Posterior cingulate gyrus (tissue), 11 donors: ENCODE results near the gene MARCHF10.
A peak's percentile ranks its signal among the peaks of the same experiment; 100 is the strongest.

ENCODE experiments used
- DNase-seq, 10 donors: peaks; one replicate each; pipeline versions ENCODE4 v3.0.0 to v3.0.0-alpha.2; 2020 to 2021; ENCODE audit warnings: mixed read lengths in 3 of 10
- intact Hi-C: fragments of 100-400 bp; cut with DNase I; formaldehyde crosslinking; loops from one replicate; pipeline ENCODE4 v1.15.1; 2023

The MARCHF10 gene

DNA sequence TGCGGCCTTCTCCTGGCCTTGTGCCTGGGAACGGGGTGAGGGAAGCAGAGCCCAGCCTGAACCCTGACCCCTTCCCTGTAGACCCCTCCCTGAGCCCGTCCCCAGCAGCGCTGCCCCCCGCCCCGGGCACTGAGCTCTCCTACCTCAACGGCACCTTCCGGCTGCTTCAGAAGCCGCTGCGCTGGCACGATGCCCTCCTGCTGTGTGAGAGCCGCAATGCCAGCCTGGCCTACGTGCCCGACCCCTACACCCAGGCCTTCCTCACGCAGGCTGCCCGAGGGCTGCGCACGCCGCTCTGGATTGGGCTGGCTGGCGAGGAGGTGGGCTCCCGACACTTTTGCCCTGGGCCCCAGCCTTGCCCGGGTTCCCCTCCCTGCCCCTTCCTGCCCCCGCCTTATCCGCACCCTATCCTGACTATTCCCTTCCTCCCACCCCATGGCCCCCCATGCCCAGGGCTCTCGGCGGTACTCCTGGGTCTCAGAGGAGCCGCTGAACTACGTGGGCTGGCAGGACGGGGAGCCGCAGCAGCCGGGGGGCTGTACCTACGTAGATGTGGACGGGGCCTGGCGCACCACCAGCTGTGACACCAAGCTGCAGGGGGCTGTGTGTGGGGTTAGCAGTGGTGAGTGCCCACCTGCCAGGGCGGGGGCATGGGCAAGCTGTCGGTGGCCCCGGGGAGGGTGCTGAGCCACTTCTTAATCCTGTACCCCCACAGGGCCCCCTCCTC is 118.5 kb downstream of the MARCHF10 start:
- intact Hi-C loops: no loop called here
- peak in 2 of 10 donors; percentile 37 to 83 for DNase-seq

DNA sequence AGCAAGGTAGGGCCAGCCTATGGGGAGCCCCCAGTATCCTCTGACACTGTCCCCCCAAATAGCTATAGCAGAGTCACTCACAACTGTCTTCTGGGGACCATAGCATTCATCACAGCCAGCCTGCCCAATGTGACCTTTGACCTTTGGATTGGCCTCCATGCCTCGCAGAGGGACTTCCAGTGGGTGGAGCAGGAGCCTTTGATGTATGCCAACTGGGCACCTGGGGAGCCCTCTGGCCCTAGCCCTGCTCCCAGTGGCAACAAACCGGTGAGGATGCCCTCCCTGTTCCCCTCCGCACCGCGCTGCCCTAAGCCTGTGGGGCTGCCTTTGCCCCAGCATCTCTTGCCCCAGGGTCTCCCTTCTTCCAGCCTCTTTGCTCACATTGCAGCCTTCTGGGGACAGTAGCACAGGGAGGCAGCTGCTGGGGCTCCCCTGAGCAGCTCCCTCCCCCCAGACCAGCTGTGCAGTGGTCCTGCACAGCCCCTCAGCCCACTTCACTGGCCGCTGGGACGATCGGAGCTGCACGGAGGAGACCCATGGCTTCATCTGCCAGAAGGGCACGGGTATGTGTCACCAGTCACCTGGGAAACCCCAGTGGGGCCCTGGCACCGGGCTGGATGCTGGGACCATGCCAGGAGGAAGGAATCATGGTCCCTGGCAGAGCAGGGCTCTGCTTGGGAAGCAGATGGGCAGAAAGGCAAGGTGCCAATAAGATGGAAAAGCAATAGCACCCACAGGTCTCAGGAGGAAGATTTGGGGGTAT is 119.5 kb downstream of the MARCHF10 start:
- peak in 2 of 10 donors; percentile 62 to 76 for DNase-seq
- intact Hi-C loops: no loop called here

DNA sequence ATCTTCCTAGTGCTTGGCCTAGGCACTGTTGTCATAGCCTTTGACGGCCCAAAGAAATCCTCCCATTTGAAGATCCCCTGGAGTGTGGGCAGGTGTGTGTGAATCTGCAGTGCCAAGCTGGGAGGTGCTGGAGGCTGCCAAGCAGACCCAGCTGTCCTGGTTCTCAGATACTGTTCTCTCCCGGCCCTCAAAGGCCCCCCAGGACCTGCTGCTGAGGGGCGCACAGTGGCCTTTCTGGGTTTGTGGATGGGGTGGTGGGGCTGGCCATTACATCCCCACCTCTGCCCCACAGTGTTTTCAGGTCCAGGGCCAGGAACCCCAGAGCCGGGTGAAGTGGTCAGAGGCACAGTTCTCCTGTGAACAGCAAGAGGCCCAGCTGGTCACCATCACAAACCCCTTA is 120.1 kb downstream of the MARCHF10 start:
- peak in 2 of 10 donors; percentile 38 to 55 for DNase-seq
- intact Hi-C loops: no loop called here

DNA sequence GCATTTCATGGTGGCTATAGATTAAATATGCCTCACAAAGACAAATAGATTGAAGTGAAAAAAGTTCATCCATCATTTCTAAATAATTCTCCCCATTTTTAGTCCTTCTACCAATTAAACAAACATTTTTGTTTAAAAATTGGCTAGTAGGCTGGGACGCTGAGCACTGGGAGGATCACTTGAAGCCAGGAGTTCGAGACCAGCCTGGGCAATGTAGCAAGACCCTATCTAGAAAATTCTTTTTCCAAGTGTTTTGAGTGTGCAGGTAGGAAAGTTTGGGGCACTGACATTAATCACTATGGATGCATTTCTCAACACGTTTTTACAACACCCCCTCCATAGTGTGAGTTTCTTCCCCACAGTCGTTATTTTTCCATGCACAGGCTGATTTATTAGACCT is 123.9 kb downstream of the MARCHF10 start:
- DNase-seq: peak in 1 of 10 donors; percentile 18
- intact Hi-C loops: no loop called here

DNA sequence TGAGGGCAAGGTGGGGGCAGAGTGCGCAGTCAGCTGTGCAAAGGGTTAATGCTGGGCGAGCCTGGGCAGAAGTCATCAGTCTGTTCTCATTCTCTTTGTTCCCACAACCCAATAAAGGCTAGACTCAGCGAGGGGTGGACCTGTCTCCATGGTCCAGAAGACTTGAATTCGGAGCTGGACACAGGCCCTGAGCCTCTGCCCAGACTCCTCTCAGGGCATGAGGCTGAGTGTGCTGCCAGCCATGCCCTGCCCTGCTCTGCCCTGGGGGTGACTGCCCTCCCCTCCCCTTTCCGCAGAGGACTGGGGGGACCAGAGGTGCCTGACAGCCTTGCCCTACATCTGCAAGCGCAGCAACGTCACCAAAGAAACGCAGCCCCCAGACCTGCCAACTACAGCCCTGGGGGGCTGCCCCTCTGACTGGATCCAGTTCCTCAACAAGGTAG is 126.2 kb downstream of the MARCHF10 start:
- intact Hi-C loops: no loop called here
- peak in 3 of 10 donors; percentile 73 to 86 (median 75) for DNase-seq

DNA sequence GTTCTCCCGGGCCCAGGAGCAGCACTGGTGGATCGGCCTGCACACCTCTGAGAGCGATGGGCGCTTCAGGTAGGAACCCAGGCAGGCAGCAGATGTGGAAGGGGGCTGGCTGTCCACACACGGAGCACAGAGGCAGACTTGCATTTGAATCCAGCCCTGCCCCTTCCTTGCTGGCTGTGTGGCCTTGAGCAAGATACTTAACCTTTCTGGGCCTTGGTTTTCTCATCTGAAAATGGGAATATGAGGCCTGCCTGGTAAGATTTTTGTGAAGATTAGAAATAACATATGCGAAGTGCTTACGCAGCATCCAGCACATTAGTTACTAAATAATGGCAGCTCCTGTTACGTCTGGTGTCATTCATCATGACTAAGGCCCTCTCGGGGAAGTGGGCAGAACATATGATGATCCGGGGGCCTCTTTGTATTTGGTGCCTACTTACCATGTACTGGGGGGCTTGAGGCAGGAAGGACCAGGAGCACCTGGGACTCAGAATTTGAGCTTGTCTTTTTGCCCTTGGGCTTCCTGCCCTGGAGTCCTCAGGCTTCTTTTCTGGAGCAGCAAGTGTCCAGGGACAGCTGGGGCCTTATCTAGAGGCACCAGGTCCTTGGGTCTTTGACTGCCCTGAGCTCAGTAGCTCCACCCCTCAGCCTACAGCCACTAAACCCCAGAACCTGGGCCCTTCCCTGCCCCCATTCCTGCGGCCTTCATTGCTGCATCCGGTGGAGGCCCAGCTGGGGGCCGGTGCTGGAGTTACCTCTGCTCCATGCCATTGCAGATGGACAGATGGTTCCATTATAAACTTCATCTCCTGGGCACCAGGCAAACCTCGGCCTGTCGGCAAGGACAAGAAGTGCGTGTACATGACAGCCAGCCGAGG is 126.8 kb downstream of the MARCHF10 start:
- DNase-seq: peak in 2 of 10 donors; percentile 5 to 66
- intact Hi-C loops: no loop called here

DNA sequence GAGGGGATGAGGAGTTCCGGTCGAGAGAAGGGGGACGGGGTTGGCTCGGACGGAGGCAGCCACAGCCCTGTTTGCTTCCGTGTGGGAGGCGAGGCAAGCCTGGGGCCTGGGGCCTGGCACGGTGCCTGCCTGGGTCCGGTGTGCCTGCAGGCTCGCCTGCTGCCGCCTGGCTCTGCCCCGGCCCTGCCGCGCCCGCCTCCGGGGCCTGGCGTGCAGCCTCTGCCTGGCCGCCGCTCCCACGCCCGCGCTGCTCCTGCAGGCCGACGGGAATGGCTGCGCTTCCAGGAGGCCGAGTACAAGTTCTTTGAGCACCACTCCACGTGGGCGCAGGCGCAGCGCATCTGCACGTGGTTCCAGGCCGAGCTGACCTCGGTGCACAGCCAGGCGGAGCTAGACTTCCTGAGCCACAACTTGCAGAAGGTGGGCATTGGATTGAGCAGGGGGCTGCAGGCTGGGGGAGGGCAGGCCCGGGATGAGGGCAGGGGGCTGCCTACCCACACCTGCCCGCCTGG is 127.5 kb downstream of the MARCHF10 start:
- intact Hi-C loops: no loop called here
- DNase-seq: peak in 6 of 10 donors; percentile 23 to 92 (median 68)

DNA sequence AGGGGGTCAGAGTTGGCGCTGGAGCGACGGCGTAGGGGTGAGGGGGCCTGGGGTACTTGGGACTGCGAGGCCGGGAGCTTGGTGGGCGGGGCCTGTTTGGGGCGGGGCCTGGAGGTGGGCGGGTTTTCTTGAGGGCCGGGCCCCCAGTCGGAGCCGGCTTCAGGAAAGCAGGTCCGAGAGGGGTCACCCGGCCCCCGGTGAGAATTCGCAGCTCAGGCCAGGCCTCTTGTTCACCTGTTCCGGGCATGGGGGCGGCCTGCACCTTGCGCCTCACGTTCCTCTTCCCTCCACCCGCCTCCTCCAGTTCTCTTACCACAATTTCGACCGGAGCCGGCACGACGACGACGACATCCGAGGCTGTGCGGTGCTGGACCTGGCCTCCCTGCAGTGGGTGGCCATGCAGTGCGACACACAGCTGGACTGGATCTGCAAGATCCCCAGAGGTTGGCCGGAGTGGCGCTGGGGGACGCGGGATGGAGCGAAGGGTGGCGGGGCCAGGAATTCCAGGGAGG is 128.2 kb downstream of the MARCHF10 start:
- intact Hi-C loops: no loop called here
- DNase-seq: peak in 3 of 10 donors; percentile 67 to 82 (median 76)

DNA sequence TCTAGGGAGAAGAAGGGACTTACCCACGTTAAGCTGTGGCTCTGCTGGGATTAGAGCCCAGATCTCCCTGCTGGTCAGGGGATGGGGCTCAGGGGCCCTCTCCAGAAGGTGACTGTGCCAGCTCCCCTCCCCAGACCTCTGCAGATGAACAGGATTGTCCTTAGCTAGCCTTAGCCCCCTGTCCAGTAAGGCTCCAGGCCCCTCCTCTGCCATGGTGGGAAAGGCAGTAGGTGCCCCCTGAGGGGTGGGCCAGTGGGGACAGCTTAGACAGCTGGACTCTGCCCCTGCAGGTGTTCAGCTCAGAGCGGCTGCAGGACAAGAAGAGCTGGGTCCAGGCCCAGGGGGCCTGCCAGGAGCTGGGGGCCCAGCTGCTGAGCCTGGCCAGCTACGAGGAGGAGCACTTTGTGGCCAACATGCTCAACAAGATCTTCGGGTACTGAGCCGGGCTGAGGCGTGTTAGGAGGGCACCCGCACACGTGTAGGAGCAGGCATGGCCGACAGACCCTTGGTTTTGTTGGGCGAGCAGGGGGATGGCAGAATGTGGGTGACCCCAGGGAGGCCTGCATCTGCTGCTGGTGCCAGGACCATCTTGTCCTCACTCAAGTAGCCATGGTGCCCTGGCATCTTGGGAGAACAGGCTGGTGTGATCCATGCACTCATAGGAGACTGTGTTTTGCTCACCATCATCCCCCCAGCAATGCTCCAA is 129.7 kb downstream of the MARCHF10 start:
- peak in 3 of 10 donors; percentile 37 to 70 (median 61) for DNase-seq
- intact Hi-C loops: no loop called here

DNA sequence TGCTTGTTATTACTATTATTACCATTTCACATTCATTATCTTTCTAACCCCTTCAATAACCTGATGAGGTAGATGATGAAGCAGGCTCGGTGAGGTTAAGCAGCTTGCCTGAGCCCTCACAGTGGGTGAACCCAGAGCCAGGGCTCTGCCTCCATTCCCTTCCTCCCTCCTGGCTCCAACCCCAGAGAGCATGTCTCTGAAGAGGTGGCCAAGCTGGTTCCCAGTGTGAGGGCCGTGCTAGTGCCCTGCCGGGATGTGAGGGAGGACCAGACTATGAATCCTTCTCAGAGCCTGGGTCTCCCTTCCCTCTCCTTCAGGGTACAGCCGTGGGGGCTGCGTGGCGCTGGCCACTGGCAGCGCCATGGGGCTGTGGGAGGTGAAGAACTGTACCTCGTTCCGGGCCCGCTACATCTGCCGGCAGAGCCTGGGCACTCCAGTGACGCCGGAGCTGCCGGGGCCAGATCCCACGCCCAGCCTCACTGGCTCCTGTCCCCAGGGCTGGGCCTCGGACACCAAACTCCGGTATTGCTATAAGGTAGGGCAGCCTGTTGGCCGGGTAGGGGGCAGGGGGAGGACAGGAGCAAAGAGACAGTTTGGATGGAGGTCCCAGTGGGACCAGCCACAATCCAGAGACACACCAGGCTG is 131.0 kb downstream of the MARCHF10 start:
- intact Hi-C loops: no loop called here
- DNase-seq: peak in 3 of 10 donors; percentile 53 to 75 (median 72)

DNA sequence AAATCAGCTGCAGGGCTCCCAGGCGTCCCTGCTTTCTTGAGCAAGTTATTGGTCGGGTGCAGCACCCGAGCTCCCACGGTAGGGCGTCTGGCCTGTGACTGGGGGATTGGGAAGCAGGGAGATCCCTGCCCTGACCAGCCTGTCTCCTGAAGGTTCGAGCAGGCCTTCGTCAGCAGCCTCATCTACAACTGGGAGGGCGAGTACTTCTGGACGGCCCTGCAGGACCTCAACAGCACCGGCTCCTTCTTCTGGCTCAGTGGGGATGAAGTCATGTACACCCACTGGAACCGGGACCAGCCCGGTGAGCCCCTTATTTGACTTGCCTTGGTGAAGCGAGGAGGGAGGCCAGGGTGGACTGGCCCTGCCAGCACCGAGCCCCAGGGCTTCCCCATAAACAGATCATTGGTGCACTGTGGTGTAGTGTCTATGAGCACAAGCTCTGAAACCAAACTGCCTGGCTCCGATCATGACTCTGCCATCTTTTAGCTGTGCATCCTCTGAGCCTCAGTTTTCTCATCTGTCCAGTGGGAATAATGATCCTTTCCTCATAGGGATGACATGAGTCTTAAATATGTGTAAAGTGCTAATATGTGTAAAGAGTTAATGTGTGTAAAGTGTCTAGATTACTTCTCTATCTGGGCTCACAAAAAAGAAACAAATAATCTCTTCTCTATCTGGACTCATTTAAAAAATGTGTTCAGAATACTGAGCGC is 131.7 kb downstream of the MARCHF10 start:
- DNase-seq: peak in 3 of 10 donors; percentile 57 to 74 (median 63)
- intact Hi-C loops: no loop called here

DNA sequence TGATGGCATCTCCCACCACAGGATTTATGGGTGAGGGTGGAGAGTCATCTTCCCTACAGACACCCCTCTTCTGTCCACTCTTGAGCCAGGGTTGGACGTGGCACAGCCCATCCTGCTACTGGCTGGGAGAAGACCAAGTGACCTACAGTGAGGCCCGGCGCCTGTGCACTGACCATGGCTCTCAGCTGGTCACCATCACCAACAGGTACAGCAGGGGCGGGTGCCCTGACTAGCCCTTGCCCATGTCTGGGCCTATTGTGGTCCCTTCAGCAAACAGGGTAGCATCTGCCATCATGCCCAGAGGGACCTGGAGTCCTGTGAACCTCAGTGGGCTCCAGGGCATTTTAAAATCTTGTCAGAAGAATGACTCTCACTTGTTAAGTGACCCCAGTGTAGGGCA is 132.4 kb downstream of the MARCHF10 start:
- intact Hi-C loops: no loop called here
- peak in 3 of 10 donors; percentile 50 to 67 (median 54) for DNase-seq

DNA sequence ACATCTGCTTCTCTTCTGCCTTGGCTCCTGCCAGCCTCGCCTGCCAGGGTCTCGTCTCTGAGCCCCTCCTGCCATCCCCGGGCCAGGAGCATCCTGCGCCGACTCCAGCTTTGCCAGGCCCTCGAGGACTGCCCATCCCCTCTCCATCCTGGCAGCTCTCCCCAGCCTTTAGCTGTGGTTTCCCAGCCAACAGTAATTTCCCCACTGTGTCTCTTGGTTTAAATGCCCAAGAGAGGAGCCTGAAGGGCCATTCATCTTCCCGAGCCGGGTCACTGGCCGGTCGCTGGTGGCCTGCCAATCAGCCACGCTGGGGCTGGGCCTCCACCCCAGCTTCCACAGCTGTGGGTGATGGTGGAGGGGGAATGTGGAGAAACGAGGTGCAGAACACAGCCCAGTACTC is 132.9 kb downstream of the MARCHF10 start:
- peak; percentile 42 to 93 (median 58) for DNase-seq
- intact Hi-C loops: no loop called here

DNA sequence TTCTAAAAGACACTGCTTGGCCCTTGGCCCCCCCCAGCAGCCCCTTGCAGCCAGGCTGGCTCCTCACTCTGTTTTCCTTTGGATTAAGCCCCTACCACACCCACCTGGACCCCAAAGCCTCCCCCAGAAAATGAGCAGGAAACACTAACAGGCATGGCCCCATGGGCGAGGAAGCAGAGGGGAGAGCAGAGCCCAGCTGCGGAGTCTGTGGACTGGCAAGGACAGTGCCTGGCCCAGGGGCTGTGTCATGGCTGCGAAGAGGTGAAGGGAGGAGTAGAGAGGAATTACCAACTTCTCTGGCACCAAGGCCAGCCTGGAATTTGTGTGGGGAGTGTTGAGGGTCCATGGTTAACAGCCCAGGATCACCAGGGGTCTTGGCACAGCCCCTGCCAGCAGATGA is 133.3 kb downstream of the MARCHF10 start:
- intact Hi-C loops: no loop called here

DNA sequence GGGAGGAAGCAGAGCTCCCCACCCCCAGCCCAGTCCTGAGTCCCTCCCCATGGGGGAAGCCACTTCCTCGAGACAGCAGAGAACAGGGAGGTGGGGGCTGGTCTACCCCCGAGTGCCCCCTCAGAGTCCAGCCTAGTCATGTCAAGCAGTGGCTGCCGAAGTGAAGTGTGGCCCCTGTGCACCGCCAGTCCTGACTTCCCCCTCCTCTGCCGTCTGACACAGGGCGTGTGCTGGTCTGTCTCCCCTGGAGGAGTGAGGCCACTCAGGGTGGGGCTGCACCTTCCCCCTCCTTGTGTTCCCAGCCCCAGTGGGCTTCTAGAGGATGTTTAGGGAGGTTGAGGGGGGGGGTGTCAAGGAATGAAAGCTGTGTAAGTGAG is 133.8 kb downstream of the MARCHF10 start:
- intact Hi-C loops: no loop called here
- peak in 3 of 10 donors; percentile 37 to 55 (median 43) for DNase-seq

More for the DNA sequence above, 133.3 kb downstream of the MARCHF10 start:
- DNase-seq: peak in 3 of 10 donors; percentile 60 to 69 (median 69)

DNA sequence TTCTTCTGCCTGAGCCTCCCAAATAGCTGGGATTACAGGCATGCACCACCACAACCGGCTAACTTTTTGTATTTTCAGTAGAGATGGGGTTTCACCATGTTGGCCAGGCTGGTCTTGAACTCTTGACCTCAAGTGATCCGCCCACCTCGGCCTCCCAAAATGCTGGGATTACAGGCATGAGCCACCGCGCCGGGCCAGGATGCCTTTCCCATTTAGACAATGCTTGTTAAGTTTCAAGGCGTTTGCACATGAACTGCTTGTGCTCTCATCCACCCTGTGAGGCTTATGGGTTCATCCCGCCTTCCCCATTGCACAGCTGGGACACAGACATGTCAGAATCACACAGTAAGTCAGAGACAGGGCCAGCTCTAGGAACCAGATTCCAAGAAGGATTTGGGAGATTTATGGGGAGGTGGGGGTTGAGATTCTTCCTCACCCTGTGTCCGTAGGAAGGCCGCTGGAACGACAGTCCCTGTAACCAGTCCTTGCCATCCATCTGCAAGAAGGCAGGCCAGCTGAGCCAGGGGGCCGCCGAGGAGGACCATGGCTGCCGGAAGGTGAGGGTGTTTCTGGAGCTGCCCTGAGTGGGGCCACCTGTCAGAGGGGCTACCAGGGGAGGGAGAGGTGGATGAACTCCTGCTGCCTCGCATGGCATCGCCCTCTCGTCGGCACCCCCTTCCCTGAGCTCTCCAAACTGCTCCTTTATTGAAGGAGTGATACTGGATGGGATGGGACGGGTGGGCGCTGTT is 134.3 kb downstream of the MARCHF10 start:
- peak in 3 of 10 donors; percentile 40 to 78 (median 51) for DNase-seq
- intact Hi-C loops: no loop called here

DNA sequence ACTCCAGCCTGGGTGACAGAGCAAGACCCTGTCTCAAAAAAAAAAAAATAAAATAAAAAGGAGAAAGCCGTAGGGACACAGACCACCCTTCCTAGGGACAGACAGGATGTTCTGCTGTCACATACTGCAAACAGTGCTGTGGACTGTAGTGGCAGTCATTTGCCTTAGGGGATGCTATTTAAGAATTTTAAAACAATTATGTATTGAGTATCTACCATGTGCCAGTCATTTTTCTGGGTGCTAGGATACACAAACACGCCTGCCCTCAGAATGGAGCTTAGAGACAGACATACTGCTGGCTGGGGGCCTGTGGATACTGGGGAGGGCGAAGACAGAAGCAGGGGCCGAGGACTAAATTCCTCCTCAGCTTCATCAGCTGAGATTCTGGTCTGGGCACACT is 135.2 kb downstream of the MARCHF10 start:
- DNase-seq: peak in 3 of 10 donors; percentile 26 to 46 (median 27)
- intact Hi-C loops: no loop called here

DNA sequence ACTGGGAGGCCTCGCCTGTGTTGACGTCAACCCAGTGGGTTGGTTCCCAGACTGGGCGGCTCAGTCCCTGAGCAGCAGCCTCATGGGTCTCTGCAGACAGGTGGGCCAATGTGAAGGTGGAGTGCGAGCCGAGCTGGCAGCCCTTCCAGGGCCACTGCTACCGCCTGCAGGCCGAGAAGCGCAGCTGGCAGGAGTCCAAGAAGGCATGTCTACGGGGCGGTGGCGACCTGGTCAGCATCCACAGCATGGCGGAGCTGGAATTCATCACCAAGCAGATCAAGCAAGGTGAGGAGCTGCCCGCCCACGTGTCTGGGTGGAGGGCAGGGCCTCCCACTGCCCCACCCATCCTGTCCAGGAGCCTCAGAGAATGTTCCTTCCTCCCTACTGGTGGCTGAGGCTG is 136.6 kb downstream of the MARCHF10 start:
- peak in 3 of 10 donors; percentile 72 to 85 (median 76) for DNase-seq

More for the DNA sequence above, 136.6 kb downstream of the MARCHF10 start:
- intact Hi-C loops: no loop called here
